Limb (tissue), 2 donors: Measurements from ENCODE around the gene SCGB1A1.
"Not testable (repeated sequence)": the region's sequence is repeated elsewhere in the genome, so short reads cannot be mapped to it uniquely, and the experiment has no call there.

Source experiments
- DNase-seq, 2 donors: peaks; one replicate each; pipeline ENCODE4 v3.0.0-alpha.2; 2016; ENCODE audit errors: extremely low spot score in 2 of 2

Gene SCGB1A1

GRCh38 chr11:62449912-62450311, 31.1 kb downstream of the SCGB1A1 start:
- not testable (repeated sequence) for DNase-seq

GRCh38 chr11:62450543-62451240, 31.9 kb downstream of the SCGB1A1 start:
- no peak for DNase-seq

- DNase-seq: no peak
Measured at GRCh38 chr11:62451241-62451621, 32.4 kb downstream of the SCGB1A1 start.

DNA sequence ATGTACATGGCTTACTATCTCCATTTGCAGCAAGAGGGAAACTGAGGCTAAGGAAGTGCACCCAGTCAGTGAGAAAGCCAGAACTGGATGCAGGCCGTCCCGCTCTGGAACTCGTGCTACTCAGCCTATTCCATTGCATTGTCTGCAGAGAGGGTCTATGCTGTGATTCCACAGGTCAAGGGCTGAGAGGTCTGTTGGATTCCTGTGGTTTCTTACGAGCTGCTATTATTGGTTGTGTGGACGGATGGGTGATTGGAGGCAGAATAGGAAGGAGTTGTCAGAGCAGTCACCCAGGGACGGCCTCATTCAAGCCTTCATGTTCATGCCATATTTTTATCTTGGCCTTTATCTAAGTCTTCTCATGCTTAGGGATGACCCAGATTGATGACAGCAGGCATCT, 33.4 kb downstream of the SCGB1A1 start:
- DNase-seq: no peak

GRCh38 chr11:62452839-62453468, 34.1 kb downstream of the SCGB1A1 start:
- no peak for DNase-seq

DNA sequence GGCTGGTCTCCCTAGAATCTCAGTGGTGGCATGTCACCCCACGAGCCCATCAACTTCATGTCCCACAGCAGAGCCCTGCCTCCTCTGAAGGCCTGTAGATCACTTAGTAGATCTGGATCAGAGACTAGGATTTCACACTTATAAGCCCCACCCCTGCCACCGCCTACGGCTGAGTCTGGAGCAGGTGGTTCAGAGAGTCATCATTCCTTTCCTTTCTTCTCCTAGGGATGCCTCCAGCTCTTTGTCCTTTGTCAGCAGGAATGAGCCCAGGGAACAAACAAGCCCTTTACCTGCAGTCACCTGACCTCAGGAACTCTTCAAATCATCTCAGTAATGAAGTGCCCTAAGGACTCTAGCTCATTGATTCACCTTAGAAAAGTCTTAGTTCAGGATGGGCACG, 37.8 kb downstream of the SCGB1A1 start:
- DNase-seq: no peak

- no peak for DNase-seq
Measured at GRCh38 chr11:62457478-62457877, 38.6 kb downstream of the SCGB1A1 start.

DNA sequence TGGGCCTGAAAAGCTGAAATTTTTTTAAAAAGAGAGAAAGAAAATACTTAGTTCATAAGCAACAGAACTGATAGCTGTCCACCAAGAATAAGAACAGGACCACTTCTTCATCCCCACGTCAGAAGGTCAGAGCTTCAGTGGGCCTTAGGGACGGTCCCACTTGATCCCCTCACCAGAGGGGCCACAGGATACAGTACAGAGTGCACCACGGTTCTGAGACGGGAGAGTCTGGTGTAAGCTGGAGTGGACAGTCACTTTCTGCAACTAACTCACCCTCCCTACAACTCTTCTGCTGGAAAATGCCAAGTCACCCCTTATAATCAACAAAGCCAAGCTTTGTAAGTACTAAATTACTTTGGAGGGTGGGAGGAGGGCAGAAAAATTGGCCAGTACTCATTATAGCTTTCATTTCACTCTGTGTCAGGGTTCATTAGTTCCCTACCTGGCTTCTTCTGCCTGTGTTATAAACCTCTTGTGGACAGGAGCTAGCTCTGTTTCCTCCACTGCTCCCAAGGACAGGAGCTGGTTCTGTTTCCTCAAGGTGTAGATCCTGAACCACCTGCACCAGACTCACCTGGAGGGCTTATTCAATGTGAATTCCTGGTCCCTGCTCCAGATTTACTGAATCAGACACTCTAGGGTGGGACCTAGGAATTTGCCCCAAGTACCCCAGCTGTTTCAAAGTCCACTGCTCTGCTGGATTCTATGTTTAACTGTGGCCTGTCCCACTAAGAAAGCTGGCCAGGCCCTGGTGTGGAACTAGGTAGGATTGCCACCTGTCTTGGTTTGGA, 39.6 kb downstream of the SCGB1A1 start:
- no peak for DNase-seq

DNA sequence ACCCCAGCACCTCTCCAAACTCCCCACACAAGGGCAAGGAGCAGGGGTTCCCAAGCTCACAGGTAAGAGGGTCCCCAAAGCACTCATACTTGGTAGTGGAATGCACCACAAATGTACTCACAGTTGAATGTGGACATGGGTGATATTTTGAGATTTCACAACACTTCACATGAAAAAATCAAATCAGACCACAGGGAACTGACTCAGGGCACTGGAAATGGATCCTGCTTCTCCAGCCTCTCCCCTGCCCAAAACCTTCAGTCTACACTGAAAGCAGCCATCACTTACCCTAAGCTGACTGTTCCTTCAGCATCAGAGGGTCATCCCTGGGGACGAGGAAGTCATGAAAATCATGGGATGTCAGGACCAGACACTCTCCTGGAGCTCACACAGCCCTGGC, 40.2 kb downstream of the SCGB1A1 start:
- DNase-seq: no peak

GRCh38 chr11:62461740-62462507, 43.1 kb downstream of the SCGB1A1 start:
- no peak for DNase-seq

DNA sequence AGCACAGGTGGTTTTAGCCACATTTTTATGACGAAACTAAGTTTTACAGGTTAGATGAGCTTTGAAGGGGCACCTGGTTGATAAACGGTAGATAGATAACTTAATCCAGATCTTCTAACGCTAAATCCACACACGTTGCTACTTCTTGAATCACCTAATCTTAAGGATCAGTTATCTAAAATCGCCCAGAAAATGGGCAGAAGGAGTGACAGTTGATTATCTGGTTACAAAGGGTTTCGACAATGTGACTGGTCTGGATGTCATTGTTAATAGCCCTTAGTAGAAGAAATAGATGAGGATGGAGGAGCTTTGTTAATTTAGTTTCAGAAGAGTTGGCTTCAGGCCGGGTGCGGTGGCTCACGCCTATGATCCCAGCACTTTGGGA, 43.7 kb downstream of the SCGB1A1 start:
- no peak for DNase-seq

GRCh38 chr11:62463121-62463542, 44.3 kb downstream of the SCGB1A1 start:
- DNase-seq: no peak

- DNase-seq: no peak
Measured at GRCh38 chr11:62464655-62465054, 45.8 kb downstream of the SCGB1A1 start.

GRCh38 chr11:62466444-62466843, 47.6 kb downstream of the SCGB1A1 start:
- no peak for DNase-seq

DNA sequence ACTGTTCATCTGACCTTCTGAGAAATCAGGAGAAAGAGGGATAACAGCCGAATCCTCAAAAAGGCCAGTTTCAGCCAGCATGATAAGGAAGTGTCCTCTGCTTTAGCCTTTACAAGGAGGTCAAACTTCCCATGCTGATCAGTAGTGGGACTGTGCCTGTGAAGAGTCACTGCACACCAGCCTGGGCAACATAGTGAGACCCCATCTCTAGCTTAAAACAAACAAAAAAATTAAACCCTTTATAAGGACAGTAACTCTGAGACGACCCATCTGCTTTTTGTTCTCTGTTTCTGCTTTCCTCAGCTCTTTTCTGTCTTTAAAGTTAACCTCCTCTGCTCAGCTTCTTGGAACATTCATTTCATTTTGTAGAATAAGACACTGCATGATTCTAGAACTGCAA, 49.7 kb downstream of the SCGB1A1 start:
- DNase-seq: no peak

GRCh38 chr11:62471603-62472002, 52.8 kb downstream of the SCGB1A1 start:
- no peak for DNase-seq

DNA sequence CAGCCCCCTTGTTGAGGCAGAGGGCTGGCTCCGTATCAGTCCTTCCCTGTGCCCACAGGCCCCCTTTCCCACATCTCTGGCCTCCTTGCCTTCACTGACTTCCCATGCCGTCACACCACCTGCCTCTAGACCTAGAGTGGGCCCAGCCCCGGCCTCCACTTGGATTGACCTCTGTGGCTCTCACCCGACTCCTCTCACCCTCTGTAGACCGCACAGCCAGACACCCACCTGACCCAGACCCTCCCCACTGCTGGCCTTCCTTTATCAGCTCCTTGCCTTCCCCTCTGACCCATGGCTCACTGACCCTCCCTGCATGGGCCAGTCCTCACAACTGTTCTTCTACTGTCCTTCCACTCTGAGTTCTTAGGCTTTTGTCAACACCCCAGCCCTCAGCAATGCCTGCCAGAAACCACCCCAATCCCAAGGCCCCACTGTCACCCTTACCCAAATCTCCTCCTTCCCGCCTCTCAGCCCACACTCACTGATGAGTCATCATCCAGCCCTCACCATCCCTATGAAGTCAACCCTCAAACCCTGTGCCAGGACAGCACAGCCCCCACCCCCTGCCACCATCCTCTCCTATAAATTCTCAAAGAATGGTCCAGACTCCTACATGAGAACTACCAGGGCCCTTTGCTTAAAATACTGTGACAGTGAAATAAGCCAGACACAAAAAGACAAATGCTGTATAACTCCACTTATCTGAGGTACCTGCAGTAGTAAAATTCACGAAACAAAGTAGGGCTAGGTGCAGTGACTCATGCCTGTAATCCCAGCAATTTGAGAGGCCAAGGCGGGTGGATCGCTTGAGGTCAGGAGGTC, 53.4 kb downstream of the SCGB1A1 start:
- DNase-seq: no peak
